SIG-M5 treated with dmso at 0.1 percent for 504 hours (cell line): ENCODE measurements around the gene HNRNPM.

Experiments used
- DNase-seq: peaks from one replicate; lab custom pipeline; 2025; ENCODE audit not compliant: unreplicated experiment; lab: John Stamatoyannopoulos, UW

Gene HNRNPM

DNA sequence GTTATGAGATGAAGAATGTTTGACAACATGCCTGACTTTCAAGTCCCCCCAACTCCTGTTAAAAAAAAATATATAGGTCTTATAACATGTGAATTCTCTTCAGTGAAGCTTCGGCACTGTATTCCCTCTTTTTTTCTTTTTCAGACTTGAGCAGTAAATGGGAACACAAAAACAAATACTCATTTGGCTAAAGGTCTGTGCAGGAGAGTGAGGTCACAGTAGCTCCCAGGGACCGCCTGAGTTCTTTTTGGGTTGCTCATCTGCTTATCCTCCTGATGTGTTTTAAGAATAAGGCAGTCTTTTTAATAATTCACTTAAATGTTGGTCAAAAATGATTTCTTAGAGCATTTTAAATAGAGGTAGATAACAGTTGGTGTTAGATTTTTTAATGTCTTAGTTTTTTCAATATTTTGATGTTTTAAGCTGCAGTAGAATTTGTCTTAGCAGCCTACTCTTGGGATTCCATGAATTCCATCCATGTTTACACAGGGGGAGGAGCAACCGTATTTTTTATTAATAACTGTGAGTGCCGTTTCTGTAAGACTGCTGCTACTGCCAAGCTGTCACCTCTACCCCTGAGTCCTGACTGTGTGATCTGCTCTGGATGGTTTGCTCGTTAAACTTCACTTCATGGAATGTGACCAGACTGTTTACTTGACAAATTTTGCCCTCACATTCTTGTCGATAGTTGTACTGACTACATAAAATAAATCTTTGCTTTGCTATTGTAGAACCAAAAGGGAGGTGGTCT is 14.9 kb downstream of the HNRNPM start:
- no peak for DNase-seq

DNA sequence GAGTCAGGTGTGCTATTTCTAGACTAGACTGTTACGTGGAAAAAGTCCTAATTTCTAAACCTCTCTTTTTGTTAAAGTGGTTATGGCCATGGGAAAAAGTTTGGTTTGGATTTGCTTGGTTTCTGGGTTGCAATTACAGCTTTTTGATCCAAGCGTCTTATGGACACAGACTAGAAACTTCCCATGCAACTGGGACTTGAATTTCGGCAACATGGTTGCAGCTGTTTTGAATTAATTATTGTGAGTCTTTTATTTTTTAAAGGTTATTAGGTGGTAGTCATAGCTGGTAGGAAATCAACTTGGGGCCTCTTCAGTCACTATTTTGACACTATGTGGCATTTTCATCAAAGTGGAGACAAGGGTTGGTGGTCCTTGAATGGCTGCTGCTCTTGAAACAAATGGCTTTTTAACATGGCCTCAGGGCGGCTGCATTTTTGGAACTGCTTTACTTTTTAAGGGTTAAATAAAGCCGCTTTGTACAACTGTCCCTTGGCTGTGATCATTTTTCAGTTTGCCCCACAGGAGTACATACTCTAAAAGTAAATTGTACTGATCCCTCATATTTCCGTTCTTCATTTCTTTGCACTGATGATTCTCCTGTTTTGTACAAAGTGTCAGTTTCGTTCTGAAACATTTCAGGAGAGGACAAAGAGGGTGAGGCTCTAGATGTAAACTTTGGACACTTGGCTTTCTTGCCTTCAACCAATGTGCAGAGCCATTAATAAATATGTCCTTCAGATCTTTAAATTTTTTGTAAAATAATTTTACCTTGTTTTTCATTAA is 15.9 kb downstream of the HNRNPM start:
- DNase-seq = no peak

DNA sequence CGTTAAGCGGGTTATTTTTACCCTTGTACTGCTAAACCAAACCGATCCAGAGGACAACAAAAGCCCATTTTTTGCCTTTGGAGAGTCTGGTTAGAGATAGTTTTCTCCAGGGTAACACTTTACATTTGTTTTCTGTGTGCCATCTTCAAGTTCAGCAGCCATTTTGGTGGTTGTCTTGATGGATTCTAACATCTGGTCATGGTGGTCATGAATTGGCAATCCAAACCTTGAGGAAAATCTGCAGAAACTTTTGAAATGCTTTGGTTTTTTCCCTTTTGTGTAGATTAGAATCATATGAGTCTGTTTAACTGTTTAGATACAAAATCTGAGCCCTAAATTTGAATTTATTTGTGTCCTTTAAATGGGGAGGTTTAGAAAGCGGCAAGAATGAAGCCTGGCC is 16.6 kb downstream of the HNRNPM start:
- no peak for DNase-seq

DNA sequence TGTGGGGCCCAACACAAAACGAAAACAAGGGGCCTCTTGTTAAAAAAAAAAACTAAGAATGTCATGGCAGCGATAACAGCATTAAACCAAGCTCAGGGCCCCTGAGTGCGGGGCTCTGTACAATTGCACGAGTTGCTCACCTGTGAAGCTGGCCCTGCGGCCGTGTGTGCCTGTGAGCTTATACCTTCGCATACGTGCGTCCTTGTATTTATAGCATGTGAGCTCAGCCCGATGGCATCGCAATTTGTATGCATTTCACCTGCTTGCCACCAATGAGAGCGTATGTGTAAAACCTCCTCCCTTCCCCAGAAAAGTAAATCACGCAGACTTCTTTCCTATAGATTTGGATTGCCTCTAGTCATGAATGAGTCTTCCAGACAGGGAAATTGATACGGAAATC is 17.1 kb downstream of the HNRNPM start:
- no peak for DNase-seq

DNA sequence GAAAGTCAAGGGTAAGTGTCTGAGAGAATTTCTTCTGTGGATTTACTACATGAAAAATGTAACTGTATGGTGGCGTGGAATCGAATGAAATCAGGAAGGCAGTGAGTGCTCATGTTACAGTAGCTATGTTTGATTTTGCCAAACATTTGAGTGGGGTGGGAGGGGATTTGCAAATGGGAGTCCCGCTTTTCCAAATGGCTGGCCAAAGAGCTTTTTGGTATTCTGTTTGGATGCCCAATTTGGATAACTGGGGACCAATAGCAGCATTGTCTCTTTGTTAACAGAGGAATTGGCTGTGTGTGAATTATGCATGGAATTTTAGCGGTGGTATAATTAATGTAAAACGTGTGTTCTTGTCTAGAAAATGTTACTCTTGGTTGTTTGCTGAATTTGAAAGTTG is 17.8 kb downstream of the HNRNPM start:
- DNase-seq = no peak

DNA sequence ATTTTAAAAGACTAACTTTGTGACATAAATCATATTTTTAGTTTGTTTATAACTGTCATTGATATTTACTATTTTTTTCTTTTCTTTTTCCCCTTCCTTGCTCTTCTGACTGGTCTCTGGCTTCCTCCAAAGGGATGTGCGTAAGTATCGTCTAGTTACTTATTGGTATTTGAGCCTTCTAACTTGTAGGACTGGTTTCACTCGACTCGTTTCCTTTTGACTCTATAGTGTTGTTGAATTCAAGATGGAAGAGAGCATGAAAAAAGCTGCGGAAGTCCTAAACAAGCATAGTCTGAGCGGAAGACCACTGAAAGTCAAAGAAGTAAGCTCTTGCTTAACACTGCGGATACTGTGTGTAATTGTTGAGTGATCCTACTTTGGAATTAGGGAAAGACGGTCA is 18.6 kb downstream of the HNRNPM start:
- DNase-seq = no peak

DNA sequence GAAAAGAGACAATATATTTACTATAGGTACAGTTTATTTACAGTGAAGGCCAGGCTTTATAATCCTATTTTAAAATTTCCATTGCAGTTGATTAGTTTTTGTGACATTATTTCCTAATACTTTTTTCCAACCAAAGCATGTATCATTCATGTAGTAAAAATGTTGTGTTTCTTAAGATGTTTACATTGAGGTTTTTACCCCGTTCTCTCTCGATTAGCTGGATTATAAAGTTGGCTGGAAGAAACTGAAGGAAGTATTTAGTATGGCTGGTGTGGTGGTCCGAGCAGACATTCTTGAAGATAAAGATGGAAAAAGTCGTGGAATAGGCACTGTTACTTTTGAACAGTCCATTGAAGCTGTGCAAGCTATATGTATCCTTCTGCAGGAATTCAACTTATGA is 21.2 kb downstream of the HNRNPM start:
- DNase-seq = no peak

DNA sequence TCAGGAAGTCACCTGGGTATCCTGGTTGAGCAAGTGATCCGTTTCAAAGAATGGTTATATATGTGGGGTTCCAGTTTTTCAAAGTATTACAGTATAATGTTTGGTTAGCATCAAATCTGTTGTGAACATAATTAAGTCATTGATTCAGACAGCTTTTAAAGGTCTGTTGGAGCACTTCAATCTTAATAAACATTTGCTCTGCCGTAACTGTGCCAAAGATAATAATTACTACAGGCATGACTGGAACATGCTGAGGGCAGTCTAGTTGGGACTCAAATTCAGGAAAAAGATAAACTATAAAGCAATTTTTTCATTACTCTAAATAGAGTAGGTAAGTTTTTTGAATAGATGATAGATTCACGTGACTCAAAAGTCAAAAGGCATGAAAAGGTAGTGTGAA is 23.3 kb downstream of the HNRNPM start:
- no peak for DNase-seq

DNA sequence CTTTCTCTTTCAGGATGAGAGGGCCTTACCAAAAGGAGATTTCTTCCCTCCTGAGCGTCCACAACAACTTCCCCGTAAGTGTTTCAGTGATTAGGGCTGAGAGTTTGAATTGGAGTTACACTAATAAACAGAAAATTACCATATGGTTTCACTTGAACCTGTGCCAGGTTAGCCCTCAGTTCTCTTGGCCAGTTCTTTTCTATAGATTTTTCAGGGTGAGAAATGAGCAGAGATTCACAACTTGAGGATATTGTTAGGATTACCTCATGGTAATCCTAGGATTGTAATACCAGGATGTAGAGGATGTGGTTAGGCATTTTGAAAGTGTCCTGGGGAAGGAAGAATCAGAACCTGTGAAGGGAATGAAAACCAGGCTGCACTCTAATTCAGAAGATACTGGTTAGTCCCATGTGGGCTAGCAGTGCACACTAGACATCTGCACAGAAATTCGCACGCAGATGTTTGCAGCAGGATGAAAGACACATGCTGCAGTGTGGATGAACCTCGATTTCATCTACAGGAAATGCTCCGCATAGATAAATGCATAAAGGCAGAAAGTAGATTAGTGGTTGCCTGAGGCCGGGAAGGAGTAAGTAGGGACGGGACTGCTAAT is 24.1 kb downstream of the HNRNPM start:
- no peak for DNase-seq

DNA sequence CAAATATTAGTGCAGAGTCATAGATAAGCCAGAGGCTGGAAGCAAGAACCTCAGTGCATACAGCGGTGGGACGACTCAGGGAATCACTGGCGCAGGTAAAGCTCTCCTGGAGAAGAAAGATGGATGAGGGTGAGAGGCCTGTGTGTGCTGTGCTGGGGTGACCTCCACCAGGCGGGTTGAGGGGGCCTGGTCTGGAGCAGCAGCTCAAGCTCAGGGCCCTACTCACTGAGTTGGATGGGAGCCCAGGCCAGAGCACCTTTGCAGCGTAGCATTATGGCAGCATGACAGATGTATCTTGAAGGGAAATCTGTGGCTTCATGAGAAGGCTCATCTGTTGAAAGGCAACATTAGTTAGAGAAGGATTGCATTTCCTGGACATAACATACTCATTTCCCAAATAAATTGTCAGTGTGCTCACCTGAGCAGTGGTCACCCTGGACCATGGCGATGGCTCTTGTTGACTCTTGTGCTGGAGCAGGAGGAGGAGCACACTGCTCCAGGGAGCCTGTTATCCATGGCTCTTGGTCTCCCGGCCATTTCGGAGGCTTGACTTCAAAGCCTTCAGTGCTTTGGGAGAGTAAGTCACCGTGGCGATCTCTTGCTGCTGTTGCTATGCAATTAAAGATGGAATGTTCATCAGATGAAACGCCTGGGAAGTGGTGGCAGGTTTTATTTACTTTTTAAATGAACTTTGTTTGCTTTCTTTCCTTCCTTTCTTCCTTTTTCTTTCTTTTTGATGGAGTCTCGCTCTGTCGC is 25.0 kb downstream of the HNRNPM start:
- no peak for DNase-seq

DNA sequence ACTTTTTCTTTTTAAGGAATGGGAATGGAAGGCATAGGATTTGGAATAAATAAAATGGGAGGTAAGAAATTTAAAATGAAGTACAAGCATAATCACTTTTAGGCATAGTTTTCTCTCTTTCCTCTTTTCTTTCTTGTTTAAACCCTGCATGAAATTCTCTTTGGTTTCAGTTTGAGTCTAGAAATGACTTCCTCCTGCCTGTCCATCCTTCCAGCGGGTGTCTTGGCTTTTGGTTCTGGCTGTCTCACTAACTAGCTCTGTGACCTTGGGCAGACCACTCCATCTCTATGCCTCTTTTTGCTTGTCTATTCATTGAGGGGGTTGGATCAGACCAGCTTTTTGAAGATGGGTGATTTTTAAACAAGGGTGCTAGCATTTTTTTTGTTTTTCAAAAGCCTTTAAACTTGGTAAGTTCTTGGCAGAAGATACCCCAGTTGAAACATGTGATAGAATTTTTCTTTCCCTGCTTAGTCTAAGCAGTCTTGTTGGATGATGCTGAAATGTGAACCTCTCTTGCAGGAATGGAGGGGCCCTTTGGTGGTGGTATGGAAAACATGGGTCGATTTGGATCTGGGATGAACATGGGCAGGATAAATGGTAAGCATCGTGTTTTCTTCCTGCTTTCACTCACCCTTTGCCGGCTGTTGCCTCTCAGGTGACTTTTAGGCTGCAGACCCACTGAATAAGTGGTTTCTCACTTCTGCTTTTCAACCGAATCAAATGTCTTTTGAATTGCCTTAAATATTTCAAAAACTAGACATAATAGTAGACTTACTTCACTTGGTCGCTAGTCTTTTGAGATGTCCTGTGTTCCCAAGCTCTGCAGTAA is 29.1 kb downstream of the HNRNPM start:
- no peak for DNase-seq

DNA sequence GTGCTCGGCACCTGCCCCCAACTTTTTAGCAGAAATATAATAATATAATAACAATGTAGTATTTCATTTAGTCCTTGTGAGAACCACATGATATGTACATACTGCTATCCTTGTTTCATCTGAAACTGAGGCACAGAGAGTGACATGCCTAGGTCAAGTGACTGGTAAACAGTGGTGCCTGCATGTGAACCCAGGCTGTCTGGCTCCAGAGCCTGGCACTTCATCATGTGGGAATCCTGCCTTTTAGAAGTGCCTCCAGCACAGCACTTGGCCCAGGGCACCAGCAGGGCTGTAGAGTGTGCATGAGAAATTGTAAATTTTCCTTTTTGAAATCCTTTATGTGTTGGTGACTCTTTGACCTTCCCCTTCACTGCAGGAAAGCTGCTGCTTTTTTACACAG is 30.2 kb downstream of the HNRNPM start:
- DNase-seq = no peak

DNA sequence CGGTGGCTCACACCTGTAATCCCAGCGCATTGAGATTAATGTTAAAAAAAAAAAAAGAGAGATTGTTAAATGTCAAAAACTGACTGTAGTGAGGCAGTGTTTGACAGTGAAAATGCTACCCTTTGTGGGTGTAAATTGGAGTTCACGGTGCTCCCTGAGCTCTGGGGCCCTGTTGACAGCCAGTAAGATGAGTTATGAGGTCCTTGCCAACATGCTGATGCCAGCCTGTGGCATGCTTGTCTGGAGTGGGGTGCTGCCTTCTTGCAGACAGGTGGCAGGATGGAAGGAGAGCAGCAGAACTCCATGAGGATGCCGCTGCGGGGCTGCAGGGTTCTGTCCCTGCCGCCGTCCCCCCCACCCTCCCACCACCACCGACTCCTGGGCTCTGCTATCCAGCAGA is 31.7 kb downstream of the HNRNPM start:
- DNase-seq = no peak

DNA sequence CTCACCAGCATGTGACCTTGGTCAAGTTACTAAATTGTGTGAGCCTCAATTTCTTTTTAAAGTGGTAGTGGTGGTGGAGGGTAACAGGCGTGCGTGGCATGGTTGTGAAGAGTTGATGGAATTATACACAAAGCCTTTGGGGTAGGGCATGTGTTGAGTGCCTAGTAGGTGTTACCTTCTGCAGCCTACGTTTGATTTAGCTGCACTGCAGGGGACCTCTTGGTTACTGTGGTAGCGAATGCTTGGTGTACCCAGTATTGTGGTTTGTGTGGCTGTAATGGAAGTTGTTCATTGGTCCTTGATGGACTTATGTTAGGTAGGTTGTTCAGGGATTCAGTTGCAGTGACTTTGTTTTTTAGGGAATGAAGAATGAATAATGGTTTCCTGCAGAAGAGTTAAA is 33.1 kb downstream of the HNRNPM start:
- no peak for DNase-seq

DNA sequence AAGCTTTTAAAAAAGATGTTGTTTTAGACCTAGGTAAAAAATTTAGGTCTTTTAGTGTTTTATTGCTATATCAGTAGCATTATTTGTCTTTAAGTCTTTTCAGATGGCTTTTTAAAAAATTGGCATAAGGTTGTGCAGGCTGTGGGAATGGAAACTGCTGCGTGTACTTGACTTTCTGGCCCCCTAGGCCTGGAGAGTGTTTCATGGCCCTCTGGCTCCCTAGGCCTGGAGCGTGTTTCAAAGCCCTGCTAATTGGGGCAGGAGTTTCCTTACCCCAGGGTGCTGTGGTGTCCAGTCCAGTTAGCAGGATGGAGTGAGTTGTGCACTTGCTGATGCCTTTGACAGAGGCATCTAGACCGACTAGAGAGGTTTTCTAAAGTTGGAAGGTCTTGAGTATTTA is 33.8 kb downstream of the HNRNPM start:
- DNase-seq = no peak

DNA sequence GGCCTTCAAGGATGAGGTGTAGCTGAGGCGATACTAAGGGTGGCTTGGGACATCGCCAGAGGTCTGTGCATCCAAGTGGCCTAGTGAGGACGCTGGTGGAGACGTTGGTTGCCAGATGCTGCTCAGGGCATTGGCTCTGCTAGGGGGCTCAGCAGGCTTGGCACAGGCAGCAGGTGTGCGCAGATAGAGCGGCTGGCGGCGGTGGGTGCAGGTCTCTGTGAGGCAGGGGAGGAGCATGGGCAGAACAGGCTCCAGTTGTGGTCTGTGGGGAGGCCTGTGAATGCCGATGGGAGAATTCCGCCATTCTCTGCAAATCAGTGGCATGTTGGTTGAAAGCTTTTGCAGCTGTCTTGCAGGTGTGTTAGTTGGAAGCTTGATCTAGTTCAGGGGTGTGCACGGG is 36.4 kb downstream of the HNRNPM start:
- DNase-seq = no peak

DNA sequence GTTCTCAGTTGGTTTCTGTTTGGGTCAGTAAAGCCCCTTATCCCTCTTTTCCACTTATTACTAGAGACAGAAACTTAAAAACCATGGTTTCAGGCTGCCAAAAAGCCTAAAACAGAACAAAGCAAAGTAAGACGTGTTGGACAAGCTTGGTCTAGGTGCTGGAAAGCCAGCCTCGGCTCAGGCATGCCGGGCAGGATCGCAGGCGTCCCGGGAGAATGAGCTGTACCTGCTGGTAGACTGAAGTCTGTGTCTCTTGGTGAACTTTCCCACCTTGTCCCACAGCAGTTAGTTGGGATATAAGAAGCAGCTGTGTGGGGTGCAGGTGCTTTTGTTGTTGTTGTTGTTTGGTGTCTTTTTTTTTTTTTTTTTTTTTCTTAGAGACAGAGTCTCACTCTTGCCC is 36.8 kb downstream of the HNRNPM start:
- no peak for DNase-seq

DNA sequence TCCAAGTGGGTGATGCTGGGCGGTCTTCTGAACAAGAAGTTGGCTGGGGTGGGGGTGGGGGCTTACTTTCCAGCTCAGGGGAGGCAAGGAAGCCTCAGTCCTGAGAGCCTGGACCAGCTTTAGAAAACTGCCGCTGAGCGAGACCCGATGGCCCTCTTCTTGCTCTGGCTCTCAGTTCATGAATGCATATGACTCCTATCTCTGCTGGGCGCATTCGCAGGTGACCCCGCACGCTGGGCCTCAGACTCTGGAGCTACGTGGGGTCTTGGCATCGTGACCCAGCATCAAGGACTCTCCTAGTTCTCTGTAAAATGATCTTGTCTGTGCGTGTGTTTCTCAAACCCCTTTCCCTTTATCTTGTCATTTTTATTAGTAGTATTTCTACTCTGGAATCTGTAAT is 37.9 kb downstream of the HNRNPM start:
- DNase-seq = no peak

DNA sequence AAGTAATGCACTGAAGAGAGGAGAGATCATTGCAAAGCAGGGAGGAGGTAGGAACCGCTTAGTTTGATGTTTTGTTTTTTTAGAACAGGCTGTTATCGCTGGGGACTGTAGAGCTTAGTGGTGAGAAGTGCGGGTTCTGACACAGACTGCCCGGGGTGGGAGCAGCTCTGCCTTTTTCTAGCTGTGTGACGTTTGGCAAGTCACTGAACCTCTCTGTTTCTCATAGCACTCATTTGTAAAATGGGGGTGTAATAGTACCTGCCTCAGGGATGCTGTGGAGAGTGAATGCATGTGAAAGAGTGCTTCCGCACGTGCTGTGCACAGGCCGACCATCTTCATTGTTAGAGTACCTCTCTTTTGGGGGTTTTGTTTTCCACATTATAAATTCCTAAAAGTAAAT is 38.4 kb downstream of the HNRNPM start:
- DNase-seq = no peak

DNA sequence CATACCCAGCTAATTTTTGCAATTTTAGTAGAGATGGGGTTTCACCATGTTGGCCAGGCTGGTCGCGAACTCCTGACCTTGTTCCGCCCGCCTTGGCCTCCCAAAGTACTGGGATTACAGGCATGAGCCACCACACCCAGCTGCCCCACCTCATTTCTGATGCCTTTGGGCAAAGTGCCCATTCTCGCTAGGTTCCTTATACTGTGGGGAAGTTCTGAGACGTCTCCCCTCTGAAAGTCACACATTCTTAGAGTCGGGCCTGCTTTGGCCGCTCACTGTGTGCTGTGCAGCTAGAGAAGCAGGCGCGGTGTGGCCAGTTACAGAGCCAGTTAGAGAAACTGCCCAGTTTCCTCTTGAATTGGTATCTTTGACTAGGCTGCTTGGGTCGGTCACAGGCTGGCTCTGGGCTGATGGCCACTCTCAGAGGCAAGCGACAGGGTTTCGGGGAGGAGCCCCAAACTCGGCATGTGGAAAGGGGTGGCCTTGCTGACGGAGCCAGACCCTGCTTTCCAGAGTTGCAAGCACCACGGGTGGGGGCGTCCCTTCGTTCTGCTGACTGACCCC is 39.6 kb downstream of the HNRNPM start:
- DNase-seq = no peak
